22Rv1 (cell line): ENCODE results near the gene ZNF618.

Experiments
- CTCF ChIP-seq: fragments of 450-650 bp; IDR thresholded peaks from 2 replicates; pipeline ENCODE4 v1.5.1; 2017; ENCODE audit warnings: mild to moderate bottlenecking
- ZFX ChIP-seq: fragments of 450-650 bp; IDR thresholded peaks from 2 replicates; pipeline ENCODE4 v1.6.1; 2017; ENCODE audit warnings: antibody characterized with exemption, borderline replicate concordance

- no peak for TF ChIP-seq ZFX
- TF ChIP-seq CTCF, result no peak
Observed at GRCh38 chr9:114000063-114000454, 124.0 kb downstream of the ZNF618 start.
